ENCODE results near the gene PTPN1.

PTPN1 gene

GRCh38 chr20:50554694-50555579 is 44.8 kb downstream of the PTPN1 start:
- H3K36me3 ChIP-seq (ENCODE audit: control insufficient read depth in 5 of 5, insufficient read depth in 5 of 5, low read length in 5 of 5): no peaks in the 10 kb centered on the region
- H3K9me3 ChIP-seq (ENCODE audit: control insufficient read depth in 5 of 5, low read length in 5 of 5): no peaks in the 10 kb centered on the region
- no peak overlapping the region for H3K9ac ChIP-seq (ENCODE audit: low read length in 5 of 5)
- no peak overlapping the region for H3K27ac ChIP-seq (ENCODE audit: low read depth, low read length)
- no peaks in the 10 kb centered on the region for H3K4me1 ChIP-seq (ENCODE audit: control insufficient read depth in 5 of 5, insufficient read depth in 5 of 5, low read length in 5 of 5)
- no peaks in the 10 kb centered on the region for H3K27me3 ChIP-seq (ENCODE audit: control insufficient read depth in 5 of 5, insufficient read depth in 4 of 5, low read length in 5 of 5)
- H3K4me3 ChIP-seq (ENCODE audit: low read depth in 1 of 5, low read length in 5 of 5): no peak overlapping the region

GRCh38 chr20:50555662-50556061 is 45.5 kb downstream of the PTPN1 start:
- Histone ChIP-seq H3K4me1 (ENCODE audit: control insufficient read depth in 5 of 5, insufficient read depth in 5 of 5, low read length in 5 of 5) (peaks cover 0 to 4% (median 0%) of the 10 kb centered on the region in 5 donors), H3K4me3 (ENCODE audit: low read depth in 1 of 5, low read length in 5 of 5) (no peak overlapping the region), H3K9ac (ENCODE audit: low read length in 5 of 5) (no peak overlapping the region), H3K27me3 (ENCODE audit: control insufficient read depth in 5 of 5, insufficient read depth in 4 of 5, low read length in 5 of 5) (no peaks in the 10 kb centered on the region), H3K36me3 (ENCODE audit: control insufficient read depth in 5 of 5, insufficient read depth in 5 of 5, low read length in 5 of 5) (no peaks in the 10 kb centered on the region), H3K27ac (ENCODE audit: low read depth, low read length) (no peak overlapping the region), H3K9me3 (ENCODE audit: control insufficient read depth in 5 of 5, low read length in 5 of 5) (no peaks in the 10 kb centered on the region)

GRCh38 chr20:50557549-50558134 is 47.5 kb downstream of the PTPN1 start:
- Histone ChIP-seq H3K9me3 (ENCODE audit: control insufficient read depth in 5 of 5, low read length in 5 of 5) (no peaks in the 10 kb centered on the region), H3K4me3 (ENCODE audit: low read depth in 1 of 5, low read length in 5 of 5) (no peak overlapping the region), H3K36me3 (ENCODE audit: control insufficient read depth in 5 of 5, insufficient read depth in 5 of 5, low read length in 5 of 5) (peaks cover 0 to 19% (median 13%) of the 10 kb centered on the region in 5 donors), H3K27ac (ENCODE audit: low read depth, low read length) (no peak overlapping the region), H3K4me1 (ENCODE audit: control insufficient read depth in 5 of 5, insufficient read depth in 5 of 5, low read length in 5 of 5) (peaks cover 0 to 6% (median 0%) of the 10 kb centered on the region in 5 donors), H3K9ac (ENCODE audit: low read length in 5 of 5) (no peak overlapping the region), H3K27me3 (ENCODE audit: control insufficient read depth in 5 of 5, insufficient read depth in 4 of 5, low read length in 5 of 5) (no peaks in the 10 kb centered on the region)

- Histone ChIP-seq H3K27me3 (ENCODE audit: control insufficient read depth in 5 of 5, insufficient read depth in 4 of 5, low read length in 5 of 5) (no peaks in the 10 kb centered on the region), H3K36me3 (ENCODE audit: control insufficient read depth in 5 of 5, insufficient read depth in 5 of 5, low read length in 5 of 5) (peaks cover 1 to 27% (median 18%) of the 10 kb centered on the region in 5 donors), H3K4me3 (ENCODE audit: low read depth in 1 of 5, low read length in 5 of 5) (no peak overlapping the region), H3K9me3 (ENCODE audit: control insufficient read depth in 5 of 5, low read length in 5 of 5) (no peaks in the 10 kb centered on the region), H3K27ac (ENCODE audit: low read depth, low read length) (no peak overlapping the region), H3K9ac (ENCODE audit: low read length in 5 of 5) (no peak overlapping the region), H3K4me1 (ENCODE audit: control insufficient read depth in 5 of 5, insufficient read depth in 5 of 5, low read length in 5 of 5) (peaks cover 0 to 7% (median 0%) of the 10 kb centered on the region in 5 donors)
These were observed 48.3 kb downstream of the PTPN1 start for GRCh38 chr20:50558483-50558925.

- Histone ChIP-seq H3K9me3 (ENCODE audit: control insufficient read depth in 5 of 5, low read length in 5 of 5) (no peaks in the 10 kb centered on the region), H3K4me3 (ENCODE audit: low read depth in 1 of 5, low read length in 5 of 5) (no peak overlapping the region), H3K27ac (ENCODE audit: low read depth, low read length) (no peak overlapping the region), H3K9ac (ENCODE audit: low read length in 5 of 5) (no peak overlapping the region), H3K4me1 (ENCODE audit: control insufficient read depth in 5 of 5, insufficient read depth in 5 of 5, low read length in 5 of 5) (peaks cover 0 to 7% (median 0%) of the 10 kb centered on the region in 5 donors), H3K36me3 (ENCODE audit: control insufficient read depth in 5 of 5, insufficient read depth in 5 of 5, low read length in 5 of 5) (peaks cover 3 to 27% (median 18%) of the 10 kb centered on the region in 5 donors), H3K27me3 (ENCODE audit: control insufficient read depth in 5 of 5, insufficient read depth in 4 of 5, low read length in 5 of 5) (no peaks in the 10 kb centered on the region)
These were observed 49.0 kb downstream of the PTPN1 start for GRCh38 chr20:50559149-50559548.

GRCh38 chr20:50559856-50560638 is 49.9 kb downstream of the PTPN1 start:
- H3K36me3 ChIP-seq (ENCODE audit: control insufficient read depth in 5 of 5, insufficient read depth in 5 of 5, low read length in 5 of 5): peaks cover 8 to 29% (median 22%) of the 10 kb centered on the region in 5 donors
- no peaks in the 10 kb centered on the region for H3K9me3 ChIP-seq (ENCODE audit: control insufficient read depth in 5 of 5, low read length in 5 of 5)
- no peak overlapping the region for H3K9ac ChIP-seq (ENCODE audit: low read length in 5 of 5)
- H3K27me3 ChIP-seq (ENCODE audit: control insufficient read depth in 5 of 5, insufficient read depth in 4 of 5, low read length in 5 of 5): no peaks in the 10 kb centered on the region
- no peak overlapping the region for H3K27ac ChIP-seq (ENCODE audit: low read depth, low read length)
- H3K4me3 ChIP-seq (ENCODE audit: low read depth in 1 of 5, low read length in 5 of 5): no peak overlapping the region
- peaks cover 0 to 7% (median 0%) of the 10 kb centered on the region in 5 donors for H3K4me1 ChIP-seq (ENCODE audit: control insufficient read depth in 5 of 5, insufficient read depth in 5 of 5, low read length in 5 of 5)

GRCh38 chr20:50560867-50561266 is 50.7 kb downstream of the PTPN1 start:
- no peak overlapping the region for H3K27ac ChIP-seq (ENCODE audit: low read depth, low read length)
- no peaks in the 10 kb centered on the region for H3K27me3 ChIP-seq (ENCODE audit: control insufficient read depth in 5 of 5, insufficient read depth in 4 of 5, low read length in 5 of 5)
- no peaks in the 10 kb centered on the region for H3K9me3 ChIP-seq (ENCODE audit: control insufficient read depth in 5 of 5, low read length in 5 of 5)
- no peak overlapping the region for H3K4me3 ChIP-seq (ENCODE audit: low read depth in 1 of 5, low read length in 5 of 5)
- peaks cover 9 to 37% (median 28%) of the 10 kb centered on the region in 5 donors for H3K36me3 ChIP-seq (ENCODE audit: control insufficient read depth in 5 of 5, insufficient read depth in 5 of 5, low read length in 5 of 5)
- H3K9ac ChIP-seq (ENCODE audit: low read length in 5 of 5): no peak overlapping the region
- peaks cover 0 to 7% (median 0%) of the 10 kb centered on the region in 5 donors for H3K4me1 ChIP-seq (ENCODE audit: control insufficient read depth in 5 of 5, insufficient read depth in 5 of 5, low read length in 5 of 5)

- Histone ChIP-seq H3K36me3 (ENCODE audit: control insufficient read depth in 5 of 5, insufficient read depth in 5 of 5, low read length in 5 of 5) (peaks cover 9 to 42% (median 28%) of the 10 kb centered on the region in 5 donors), H3K9ac (ENCODE audit: low read length in 5 of 5) (no peak overlapping the region), H3K27ac (ENCODE audit: low read depth, low read length) (no peak overlapping the region), H3K27me3 (ENCODE audit: control insufficient read depth in 5 of 5, insufficient read depth in 4 of 5, low read length in 5 of 5) (no peaks in the 10 kb centered on the region), H3K9me3 (ENCODE audit: control insufficient read depth in 5 of 5, low read length in 5 of 5) (no peaks in the 10 kb centered on the region), H3K4me1 (ENCODE audit: control insufficient read depth in 5 of 5, insufficient read depth in 5 of 5, low read length in 5 of 5) (peaks cover 0 to 7% (median 0%) of the 10 kb centered on the region in 5 donors), H3K4me3 (ENCODE audit: low read depth in 1 of 5, low read length in 5 of 5) (no peak overlapping the region)
These were observed 51.3 kb downstream of the PTPN1 start for GRCh38 chr20:50561379-50562078.

- Histone ChIP-seq H3K36me3 (ENCODE audit: control insufficient read depth in 5 of 5, insufficient read depth in 5 of 5, low read length in 5 of 5) (peaks cover 9 to 45% (median 28%) of the 10 kb centered on the region in 5 donors), H3K27ac (ENCODE audit: low read depth, low read length) (no peak overlapping the region), H3K9ac (ENCODE audit: low read length in 5 of 5) (no peak overlapping the region), H3K4me1 (ENCODE audit: control insufficient read depth in 5 of 5, insufficient read depth in 5 of 5, low read length in 5 of 5) (peaks cover 0 to 8% (median 0%) of the 10 kb centered on the region in 5 donors), H3K27me3 (ENCODE audit: control insufficient read depth in 5 of 5, insufficient read depth in 4 of 5, low read length in 5 of 5) (no peaks in the 10 kb centered on the region), H3K4me3 (ENCODE audit: low read depth in 1 of 5, low read length in 5 of 5) (no peak overlapping the region), H3K9me3 (ENCODE audit: control insufficient read depth in 5 of 5, low read length in 5 of 5) (no peaks in the 10 kb centered on the region)
These were observed 52.1 kb downstream of the PTPN1 start for GRCh38 chr20:50562262-50562701.
